ENCODE measurements around the gene TCEA3.

- no peak for TF ChIP-seq CTCF (optimal IDR thresholded peaks at IDR 0.05 in 1 of 3, IDR thresholded peaks at IDR 0.05 in 1 of 3, conservative IDR thresholded peaks at IDR 0.05 in 1 of 3; ENCODE audit: extremely low read depth in 1 of 3, insufficient read depth in 2 of 3, low read length in 3 of 3)
- no peak for TF ChIP-seq EZH2 (IDR thresholded peaks at IDR 0.05; ENCODE audit: low read length)
These were observed 32.3 kb downstream of the TCEA3 start for GRCh38 chr1:23392125-23392855.

Data from keratinocyte (primary cell).